ENCODE results near the gene OGFR.
A peak's percentile ranks its signal among the peaks of the same experiment; 100 is the strongest.

The OGFR gene

DNA sequence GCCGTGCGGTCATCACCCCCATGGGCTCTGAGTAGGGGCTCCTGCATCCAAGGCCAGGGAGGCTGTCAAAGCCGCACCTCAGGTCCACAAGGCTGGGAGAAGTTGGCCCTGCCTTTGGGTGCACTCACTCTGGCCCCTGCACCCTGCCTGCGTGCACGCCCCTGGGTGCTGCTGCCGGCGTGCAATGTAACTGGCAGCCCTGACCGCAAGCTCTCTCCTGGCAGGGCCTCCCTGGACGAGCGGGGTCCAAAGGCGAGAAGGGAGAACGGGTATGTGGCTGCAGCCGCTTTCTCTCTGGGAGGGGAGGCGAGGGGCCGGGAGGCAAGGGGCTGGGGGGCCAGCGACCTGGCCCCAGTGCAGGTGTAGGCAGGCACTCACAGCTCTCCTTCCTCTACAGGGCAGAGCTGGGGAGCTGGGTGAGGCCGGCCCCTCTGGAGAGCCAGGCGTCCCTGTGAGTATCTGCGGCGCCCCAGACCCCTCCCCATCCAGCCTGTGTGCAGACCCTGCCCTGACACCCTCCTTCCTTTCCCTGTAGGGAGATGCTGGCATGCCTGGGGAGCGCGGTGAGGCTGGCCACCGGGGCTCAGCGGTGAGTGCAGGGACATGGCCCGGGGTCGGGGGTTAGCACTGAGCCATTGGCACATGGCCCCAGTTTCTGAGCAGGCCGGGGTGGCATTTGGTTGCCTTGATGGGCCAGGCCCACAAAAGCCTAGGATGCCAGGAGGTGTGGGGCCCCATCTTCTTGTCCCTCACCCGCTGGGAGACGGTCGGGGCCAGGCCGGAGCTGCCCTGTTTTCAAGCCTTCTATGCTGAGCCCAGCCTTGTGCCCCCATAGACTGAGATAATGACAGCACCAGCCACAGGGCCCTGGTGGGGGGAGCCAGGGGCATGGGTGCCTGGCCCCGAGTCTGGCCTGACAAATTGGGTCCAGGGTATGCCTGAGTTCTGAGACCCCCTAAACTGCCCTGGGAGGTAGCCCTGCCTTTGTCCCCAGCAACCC is 24.9 kb downstream of the OGFR start:
- Histone ChIP-seq H3K27me3 (ENCODE audit: low read depth) (no peaks in the 10 kb centered on the region), H3K4me3 (no peak overlapping the region), H3K9me3 (no peaks in the 10 kb centered on the region), H3K4me1 (peaks cover 15% of the 10 kb centered on the region), H3K36me3 (replicated peaks) (no peaks in the 10 kb centered on the region)
- in situ Hi-C loops (cut with MboI; ENCODE audit: low sequenced_read_pairs), result no loop called here
- DNase-seq (ENCODE audit: low spot score in 2 of 2), result no peak

DNA sequence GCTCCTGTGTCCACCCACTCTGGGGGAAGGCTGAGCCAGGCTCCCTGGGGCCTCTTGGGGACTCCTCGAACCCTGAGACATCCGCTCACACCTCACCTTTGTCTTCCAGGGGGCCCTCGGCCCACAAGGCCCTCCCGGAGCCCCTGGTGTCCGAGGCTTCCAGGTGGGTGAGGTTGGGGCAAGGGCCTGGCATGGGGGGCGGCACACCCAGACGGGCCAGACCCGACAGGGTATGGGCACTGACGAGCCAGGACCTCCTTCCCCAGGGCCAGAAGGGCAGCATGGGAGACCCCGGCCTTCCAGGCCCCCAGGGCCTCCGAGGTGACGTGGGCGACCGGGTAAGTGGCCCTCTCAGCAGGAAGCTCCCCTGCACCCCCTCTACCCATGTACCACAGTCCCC is 25.6 kb downstream of the OGFR start:
- DNase-seq (ENCODE audit: low spot score in 2 of 2), result no peak
- in situ Hi-C loops (cut with MboI; ENCODE audit: low sequenced_read_pairs), result no loop called here
- Histone ChIP-seq H3K4me3 (no peak overlapping the region), H3K4me1 (peaks cover 13% of the 10 kb centered on the region), H3K27me3 (ENCODE audit: low read depth) (no peaks in the 10 kb centered on the region), H3K9me3 (no peaks in the 10 kb centered on the region), H3K36me3 (replicated peaks) (no peaks in the 10 kb centered on the region)

DNA sequence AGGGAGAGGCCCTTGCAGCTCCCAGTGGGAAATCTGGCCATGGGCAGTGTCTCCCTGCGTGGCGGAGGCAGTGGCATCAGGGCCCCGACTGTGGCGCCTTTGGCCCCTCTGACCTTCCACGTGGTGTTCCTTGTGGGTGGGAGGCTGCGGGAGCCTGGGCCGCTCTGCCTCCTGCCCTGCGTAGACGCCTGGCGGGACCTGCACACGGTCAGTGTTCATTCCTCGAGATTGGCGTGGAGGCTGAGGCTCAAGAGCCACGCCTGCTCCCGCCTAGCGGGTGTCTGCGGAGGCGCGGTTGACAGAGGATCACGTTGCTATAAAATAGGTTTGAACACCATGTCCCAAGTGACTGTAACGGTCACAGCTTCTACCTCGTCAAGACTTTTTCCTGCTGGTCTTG is 26.2 kb downstream of the OGFR start:
- Histone ChIP-seq H3K36me3 (replicated peaks) (no peaks in the 10 kb centered on the region), H3K4me3 (no peak overlapping the region), H3K27me3 (ENCODE audit: low read depth) (no peaks in the 10 kb centered on the region), H3K4me1 (peaks cover 13% of the 10 kb centered on the region), H3K9me3 (no peaks in the 10 kb centered on the region)
- in situ Hi-C loops (cut with MboI; ENCODE audit: low sequenced_read_pairs), result no loop called here
- no peak for DNase-seq (ENCODE audit: low spot score in 2 of 2)

DNA sequence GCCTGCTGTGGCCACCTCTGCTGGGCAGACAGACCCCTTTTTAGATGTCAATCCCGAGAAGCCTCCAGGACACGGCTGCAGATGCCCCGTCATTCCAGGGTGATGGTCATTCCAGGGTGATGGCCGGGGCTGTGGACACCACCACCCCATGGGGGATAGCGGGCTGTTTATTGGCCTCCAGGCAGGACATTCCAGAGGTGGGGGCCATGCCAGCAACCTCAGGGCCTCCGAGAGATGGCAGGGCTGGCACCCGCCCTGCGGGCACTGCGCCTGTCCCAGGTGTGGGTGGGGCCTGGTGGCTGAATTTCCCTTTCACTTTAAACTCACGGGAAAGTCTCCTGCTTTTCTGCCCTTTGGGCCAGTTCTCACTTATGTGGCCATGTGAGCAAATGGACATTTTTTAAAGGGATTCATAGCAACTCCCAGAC is 26.7 kb downstream of the OGFR start:
- Histone ChIP-seq H3K4me3 (no peak overlapping the region), H3K27me3 (ENCODE audit: low read depth) (no peaks in the 10 kb centered on the region), H3K4me1 (peaks cover 13% of the 10 kb centered on the region), H3K36me3 (replicated peaks) (no peaks in the 10 kb centered on the region), H3K9me3 (no peaks in the 10 kb centered on the region)
- in situ Hi-C loops (cut with MboI; ENCODE audit: low sequenced_read_pairs), result no loop called here
- no peak for DNase-seq (ENCODE audit: low spot score in 2 of 2)

DNA sequence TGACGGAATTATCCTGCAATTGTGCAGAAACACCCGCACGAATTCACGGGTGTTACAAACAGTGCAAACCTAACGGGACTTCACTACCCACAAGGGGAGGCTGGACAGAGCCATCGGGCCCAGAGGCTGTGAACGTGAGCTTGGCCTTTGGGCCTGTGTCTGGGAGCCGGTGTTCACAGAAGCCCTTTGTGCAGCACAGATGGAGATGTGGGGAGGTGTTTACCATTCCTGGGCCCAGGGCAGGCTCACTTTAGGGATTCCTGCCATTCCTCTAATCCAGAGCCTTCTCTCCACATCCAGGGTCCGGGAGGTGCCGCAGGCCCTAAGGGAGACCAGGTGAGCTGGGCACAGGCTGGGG is 27.2 kb downstream of the OGFR start:
- no peak overlapping the region for H3K4me3 ChIP-seq
- no peak for DNase-seq (ENCODE audit: low spot score in 2 of 2)
- H3K4me1 ChIP-seq, result peaks cover 13% of the 10 kb centered on the region
- no peaks in the 10 kb centered on the region for H3K9me3 ChIP-seq
- no peaks in the 10 kb centered on the region for H3K27me3 ChIP-seq (ENCODE audit: low read depth)
- in situ Hi-C loops (cut with MboI; ENCODE audit: low sequenced_read_pairs), result no loop called here
- H3K36me3 ChIP-seq (replicated peaks), result no peaks in the 10 kb centered on the region

DNA sequence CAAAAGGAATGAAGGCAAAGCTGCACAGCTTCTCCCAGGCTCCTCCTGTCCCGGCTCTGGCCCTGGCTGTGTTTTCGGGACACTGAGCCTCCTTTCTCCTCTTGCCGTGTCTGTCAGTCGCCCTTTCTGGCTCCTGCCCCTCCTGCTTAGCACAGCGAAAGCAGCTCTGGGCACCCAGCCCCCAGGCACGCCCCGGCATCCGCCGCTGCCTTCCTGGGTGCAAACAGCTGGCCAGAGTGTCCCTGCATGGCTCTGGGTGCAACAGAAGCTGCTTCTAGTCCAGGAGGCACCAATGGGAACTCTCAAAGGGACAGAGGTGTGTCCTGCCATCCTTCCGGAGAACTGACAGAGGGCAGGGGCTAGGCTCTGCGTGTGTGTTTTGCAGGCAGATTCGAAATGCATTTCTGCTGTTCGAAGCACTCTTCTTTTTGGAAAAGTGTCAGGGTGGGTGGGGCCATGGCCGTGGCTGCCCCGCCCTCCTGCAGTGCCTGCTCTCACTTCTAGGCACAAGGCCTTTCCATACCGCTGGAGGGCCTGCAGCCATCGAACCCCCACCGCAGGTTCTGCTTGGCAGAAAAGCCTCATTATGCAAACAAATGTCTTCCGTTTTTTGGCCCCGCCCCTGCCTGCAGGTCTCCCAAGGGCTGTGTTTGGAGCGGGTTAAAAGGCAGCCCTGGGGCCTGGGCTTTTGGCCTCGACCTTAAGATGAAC is 27.7 kb downstream of the OGFR start:
- Histone ChIP-seq H3K9me3 (no peaks in the 10 kb centered on the region), H3K36me3 (replicated peaks) (no peaks in the 10 kb centered on the region), H3K4me1 (peaks cover 13% of the 10 kb centered on the region), H3K4me3 (peak overlapping the region; percentile 24), H3K27me3 (ENCODE audit: low read depth) (no peaks in the 10 kb centered on the region)
- in situ Hi-C loops (cut with MboI; ENCODE audit: low sequenced_read_pairs), result no loop called here
- peak; percentile 85 to 95 for DNase-seq (ENCODE audit: low spot score in 2 of 2)

DNA sequence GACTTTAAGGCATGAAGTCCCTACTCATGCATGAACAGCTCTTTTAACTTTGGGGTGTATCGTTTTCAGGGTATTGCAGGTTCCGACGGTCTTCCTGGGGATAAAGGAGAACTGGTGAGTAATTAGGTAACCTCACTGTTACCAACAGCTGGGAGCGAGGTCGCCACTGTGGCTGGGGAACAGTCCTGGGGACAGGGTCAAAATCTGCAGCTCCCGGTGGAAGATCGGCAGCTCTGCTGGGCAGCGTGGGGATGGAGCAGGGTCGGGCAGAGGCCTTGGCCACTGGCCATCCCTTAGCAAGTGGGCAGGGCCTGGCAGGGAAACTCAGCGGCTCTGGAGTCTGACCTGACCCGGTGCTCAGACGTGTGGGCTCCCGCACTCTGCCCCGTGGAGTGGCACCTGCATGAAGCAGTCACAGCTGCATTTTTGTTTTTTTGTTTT is 28.3 kb downstream of the OGFR start:
- Histone ChIP-seq H3K9me3 (no peaks in the 10 kb centered on the region), H3K27me3 (ENCODE audit: low read depth) (no peaks in the 10 kb centered on the region), H3K36me3 (replicated peaks) (no peaks in the 10 kb centered on the region), H3K4me3 (peak overlapping the region; percentile 24), H3K4me1 (peaks cover 13% of the 10 kb centered on the region)
- in situ Hi-C loops (cut with MboI; ENCODE audit: low sequenced_read_pairs), result no loop called here
- DNase-seq (ENCODE audit: low spot score in 2 of 2), result no peak

DNA sequence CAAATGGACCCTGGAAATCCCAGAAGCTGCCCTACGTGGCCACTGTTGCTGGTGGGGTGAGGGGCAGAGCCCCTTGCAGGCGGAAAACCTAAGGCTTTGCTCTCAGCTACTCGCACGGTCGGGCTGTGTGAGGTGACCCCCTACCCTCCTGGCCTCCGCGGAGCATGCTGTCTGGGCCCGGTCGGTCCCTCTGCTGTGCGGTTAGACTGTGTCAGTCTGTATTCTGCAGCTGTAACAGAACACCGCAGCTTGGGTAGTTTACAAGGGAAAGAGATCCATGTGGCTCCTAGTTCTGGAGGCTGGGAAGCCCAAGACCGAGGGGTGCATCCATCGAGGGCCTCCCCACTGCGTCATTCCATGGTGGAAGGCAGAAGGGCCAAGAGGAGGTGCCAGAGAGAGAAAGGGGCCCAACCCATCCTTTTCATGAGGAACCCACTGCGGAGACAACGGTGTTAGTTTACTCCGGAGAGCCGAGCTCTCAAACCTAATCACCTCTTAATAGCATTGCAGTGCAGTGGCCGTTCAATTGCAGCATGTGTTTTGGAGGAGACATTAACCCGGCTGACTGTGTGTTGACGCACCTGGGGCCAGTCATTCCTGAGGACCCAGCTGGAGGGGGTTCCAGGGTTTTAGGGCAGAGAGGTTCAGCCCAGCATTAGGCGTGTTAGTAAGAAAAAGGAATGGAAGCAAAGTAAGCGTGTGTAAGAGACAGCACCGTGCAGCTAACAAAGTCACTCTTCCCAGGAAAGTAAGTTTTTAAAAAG is 30.5 kb downstream of the OGFR start:
- no peak for DNase-seq (ENCODE audit: low spot score in 2 of 2)
- no peaks in the 10 kb centered on the region for H3K36me3 ChIP-seq (replicated peaks)
- no peak overlapping the region for H3K4me3 ChIP-seq
- no peaks in the 10 kb centered on the region for H3K9me3 ChIP-seq
- H3K27me3 ChIP-seq (ENCODE audit: low read depth), result no peaks in the 10 kb centered on the region
- peaks cover 13% of the 10 kb centered on the region for H3K4me1 ChIP-seq
- in situ Hi-C loops (cut with MboI; ENCODE audit: low sequenced_read_pairs), result no loop called here

DNA sequence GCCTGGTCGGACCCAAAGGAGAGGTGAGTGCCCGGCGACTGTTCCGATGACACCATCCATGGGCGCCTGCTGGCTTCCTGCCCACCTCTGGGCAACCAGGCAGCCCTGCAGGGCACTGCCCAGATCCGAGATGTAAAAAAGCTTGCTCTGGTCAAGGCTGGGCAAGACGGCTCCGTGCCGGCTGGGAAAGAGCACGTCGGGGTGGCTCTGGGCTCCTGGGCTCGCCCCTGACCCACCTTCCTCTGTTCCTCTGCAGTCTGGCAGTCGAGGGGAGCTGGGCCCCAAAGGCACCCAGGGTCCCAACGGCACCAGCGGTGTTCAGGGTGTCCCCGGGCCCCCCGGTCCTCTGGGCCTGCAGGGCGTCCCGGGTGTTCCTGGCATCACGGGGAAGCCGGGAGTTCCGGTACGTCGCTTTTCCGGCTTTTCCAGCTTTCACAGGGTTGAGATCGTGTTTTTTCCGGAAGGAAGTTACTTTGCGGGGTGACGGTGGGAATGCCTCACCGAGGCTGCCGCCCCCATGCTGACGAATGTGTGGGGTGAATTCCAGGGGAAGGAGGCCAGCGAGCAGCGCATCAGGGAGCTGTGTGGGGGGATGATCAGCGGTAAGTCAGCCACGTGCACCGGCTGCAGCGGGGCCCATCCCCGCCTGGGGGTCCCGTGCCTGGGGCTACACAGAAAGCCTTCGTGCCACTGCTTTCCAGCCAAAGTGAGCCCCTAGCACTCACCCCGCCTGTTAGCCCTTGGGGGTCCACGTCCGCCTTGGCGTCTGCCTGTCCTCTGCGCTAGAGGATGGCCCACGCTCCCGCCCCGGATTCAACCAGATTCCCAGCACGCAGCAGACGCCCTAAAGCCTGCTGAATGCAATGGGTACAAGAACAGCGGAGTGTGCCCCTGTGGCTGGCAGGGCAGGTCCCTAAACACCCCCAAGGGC is 31.6 kb downstream of the OGFR start:
- Histone ChIP-seq H3K4me1 (peaks cover 13% of the 10 kb centered on the region), H3K36me3 (replicated peaks) (0 out of 2 replicates have a peak, but pooled peaks cover 2% of the 10 kb centered on the region), H3K27me3 (ENCODE audit: low read depth) (no peaks in the 10 kb centered on the region), H3K9me3 (no peaks in the 10 kb centered on the region), H3K4me3 (no peak overlapping the region)
- in situ Hi-C loops (cut with MboI; ENCODE audit: low sequenced_read_pairs), result no loop called here
- DNase-seq (ENCODE audit: low spot score in 2 of 2), result no peak

DNA sequence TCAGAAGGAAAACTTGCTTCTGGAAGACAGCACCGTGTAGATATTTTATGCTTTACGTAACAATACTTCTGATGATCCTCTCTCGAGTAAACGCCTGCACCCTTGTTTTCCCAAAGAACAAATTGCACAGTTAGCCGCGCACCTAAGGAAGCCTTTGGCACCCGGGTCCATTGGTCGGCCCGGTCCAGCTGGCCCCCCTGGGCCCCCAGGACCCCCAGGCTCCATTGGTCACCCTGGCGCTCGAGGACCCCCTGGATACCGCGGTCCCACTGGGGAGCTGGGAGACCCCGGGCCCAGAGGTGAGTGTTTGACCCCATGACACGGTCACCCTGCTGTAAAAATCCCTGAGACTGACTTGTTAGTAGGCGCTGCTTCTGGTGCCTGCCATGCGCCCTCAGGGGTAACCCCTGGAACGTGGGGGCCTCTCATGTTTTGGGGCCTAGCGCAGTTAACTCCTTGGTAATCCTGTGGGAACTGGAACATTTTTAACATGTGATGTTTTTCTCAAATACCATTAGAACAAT is 32.4 kb downstream of the OGFR start:
- in situ Hi-C loops (cut with MboI; ENCODE audit: low sequenced_read_pairs), result no loop called here
- Histone ChIP-seq H3K4me3 (no peak overlapping the region), H3K27me3 (ENCODE audit: low read depth) (no peaks in the 10 kb centered on the region), H3K4me1 (peaks cover 12% of the 10 kb centered on the region), H3K36me3 (replicated peaks) (0 out of 2 replicates have a peak, but pooled peaks cover 2% of the 10 kb centered on the region), H3K9me3 (no peaks in the 10 kb centered on the region)
- no peak for DNase-seq (ENCODE audit: low spot score in 2 of 2)

DNA sequence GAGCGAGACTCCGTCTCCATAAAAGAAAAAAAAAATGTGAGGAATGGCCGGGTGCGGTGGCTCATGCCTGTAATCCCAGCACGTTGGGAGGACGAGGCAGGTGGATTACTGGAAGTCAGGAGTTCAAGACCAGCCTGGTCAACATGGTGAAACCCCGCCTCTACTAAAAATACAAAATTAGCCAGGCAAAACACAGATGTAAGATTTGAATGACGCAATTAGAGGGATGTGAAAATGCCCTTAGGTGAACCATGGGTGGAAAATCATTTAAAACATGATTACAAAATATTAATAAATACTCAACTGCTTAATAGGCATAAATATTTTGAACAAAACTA is 33.1 kb downstream of the OGFR start:
- Histone ChIP-seq H3K4me1 (peaks cover 7% of the 10 kb centered on the region), H3K4me3 (no peak overlapping the region), H3K27me3 (ENCODE audit: low read depth) (no peaks in the 10 kb centered on the region), H3K9me3 (no peaks in the 10 kb centered on the region), H3K36me3 (replicated peaks) (0 out of 2 replicates have a peak, but pooled peaks cover 2% of the 10 kb centered on the region)
- no peak for DNase-seq (ENCODE audit: low spot score in 2 of 2)
- in situ Hi-C loops (cut with MboI; ENCODE audit: low sequenced_read_pairs), result no loop called here

DNA sequence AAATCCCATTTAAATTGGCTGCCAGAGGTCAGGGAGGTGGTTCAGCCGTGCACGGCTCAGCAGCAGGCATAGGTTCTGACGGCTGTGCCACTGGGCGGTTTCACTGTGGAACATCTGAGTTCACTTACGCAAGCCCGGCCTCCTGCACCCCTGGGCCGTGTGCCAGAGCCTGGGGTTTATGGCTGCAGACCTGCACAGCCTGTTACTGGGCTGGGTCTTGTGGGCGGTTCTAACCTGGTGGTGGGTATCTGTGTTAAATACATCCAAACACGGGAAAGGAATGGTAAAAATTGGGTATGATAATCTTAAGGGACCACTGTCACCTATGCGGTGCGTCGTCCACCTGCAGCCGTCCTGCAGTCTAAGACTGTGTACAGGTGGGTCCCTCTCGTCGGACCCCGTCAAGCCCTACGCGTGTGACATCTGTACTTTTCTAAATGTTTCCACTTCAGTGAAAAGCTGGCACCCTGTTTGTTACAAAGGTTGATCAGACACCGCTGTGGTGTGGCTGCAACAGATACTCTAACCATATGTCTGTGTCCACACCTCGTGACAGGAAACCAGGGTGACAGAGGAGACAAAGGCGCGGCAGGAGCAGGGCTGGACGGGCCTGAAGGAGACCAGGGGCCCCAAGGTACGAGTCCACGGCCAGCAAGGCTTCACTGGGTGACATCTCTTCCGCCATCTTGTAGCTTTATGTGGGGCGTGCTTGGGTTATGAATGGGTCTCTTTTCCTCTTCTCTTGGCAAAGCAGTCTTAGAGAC is 33.7 kb downstream of the OGFR start:
- in situ Hi-C loops (cut with MboI; ENCODE audit: low sequenced_read_pairs), result no loop called here
- H3K27me3 ChIP-seq (ENCODE audit: low read depth), result no peaks in the 10 kb centered on the region
- no peak overlapping the region for H3K4me3 ChIP-seq
- H3K4me1 ChIP-seq, result 0 out of 2 replicates have a peak, but pooled peaks cover 1% of the 10 kb centered on the region
- no peak for DNase-seq (ENCODE audit: low spot score in 2 of 2)
- 0 out of 2 replicates have a peak, but pooled peaks cover 2% of the 10 kb centered on the region for H3K36me3 ChIP-seq (replicated peaks)
- H3K9me3 ChIP-seq, result no peaks in the 10 kb centered on the region

Data from HAP-1 (cell line).